GM18526 (cell line): ENCODE results near the gene RPS8.

Experiments
- POLR2A ChIP-seq: IDR thresholded peaks from 3 replicates; pipeline ENCODE4 v1.6.1; 2011; ENCODE audit not compliant: insufficient read length; ENCODE audit errors: extremely low read depth

The RPS8 gene

GRCh38 chr1:44822981-44823451 lies 47.7 kb downstream of the RPS8 start:
- no peak for TF ChIP-seq POLR2A

DNA sequence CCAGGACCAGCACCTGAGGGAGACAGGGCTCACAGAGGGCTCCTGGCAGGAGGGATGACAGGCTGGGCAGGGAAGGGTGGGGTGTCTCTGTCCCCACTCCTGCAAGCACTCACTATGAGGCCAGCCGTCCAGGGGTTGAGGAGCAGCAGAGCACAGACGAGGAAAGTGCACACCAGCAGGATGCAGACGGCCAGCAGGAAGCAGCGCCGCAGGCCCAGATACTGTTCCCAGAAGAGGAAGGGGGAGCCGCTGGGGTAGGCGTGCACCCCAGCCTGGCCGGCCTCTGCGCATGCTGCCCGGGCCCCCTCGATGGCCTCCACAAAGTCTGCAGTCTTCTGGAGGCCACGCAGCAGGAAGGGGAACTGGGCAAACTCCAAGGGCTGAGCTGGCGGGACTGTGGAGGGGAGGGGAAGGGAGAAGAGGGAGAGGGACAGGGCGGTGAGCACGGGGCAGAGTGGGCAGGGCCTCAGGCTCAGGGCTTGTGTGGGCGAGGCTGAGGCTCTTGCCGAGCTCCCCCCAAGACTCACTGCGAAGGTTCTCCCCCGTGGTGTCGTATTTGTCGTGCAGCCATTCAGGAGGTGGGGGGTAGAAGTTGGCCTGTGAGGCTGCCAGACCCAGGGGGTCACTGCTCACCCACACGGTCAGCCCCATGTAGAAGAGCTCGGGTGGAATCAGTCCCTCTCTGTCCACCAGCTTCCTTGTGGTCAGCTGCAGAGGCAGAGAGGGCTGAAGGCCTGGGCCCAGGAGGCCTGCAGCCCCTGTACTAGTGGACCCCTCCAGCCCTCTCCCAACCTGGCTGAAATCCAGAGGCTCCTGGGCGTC lies 51.2 kb downstream of the RPS8 start:
- TF ChIP-seq POLR2A: no peak

DNA sequence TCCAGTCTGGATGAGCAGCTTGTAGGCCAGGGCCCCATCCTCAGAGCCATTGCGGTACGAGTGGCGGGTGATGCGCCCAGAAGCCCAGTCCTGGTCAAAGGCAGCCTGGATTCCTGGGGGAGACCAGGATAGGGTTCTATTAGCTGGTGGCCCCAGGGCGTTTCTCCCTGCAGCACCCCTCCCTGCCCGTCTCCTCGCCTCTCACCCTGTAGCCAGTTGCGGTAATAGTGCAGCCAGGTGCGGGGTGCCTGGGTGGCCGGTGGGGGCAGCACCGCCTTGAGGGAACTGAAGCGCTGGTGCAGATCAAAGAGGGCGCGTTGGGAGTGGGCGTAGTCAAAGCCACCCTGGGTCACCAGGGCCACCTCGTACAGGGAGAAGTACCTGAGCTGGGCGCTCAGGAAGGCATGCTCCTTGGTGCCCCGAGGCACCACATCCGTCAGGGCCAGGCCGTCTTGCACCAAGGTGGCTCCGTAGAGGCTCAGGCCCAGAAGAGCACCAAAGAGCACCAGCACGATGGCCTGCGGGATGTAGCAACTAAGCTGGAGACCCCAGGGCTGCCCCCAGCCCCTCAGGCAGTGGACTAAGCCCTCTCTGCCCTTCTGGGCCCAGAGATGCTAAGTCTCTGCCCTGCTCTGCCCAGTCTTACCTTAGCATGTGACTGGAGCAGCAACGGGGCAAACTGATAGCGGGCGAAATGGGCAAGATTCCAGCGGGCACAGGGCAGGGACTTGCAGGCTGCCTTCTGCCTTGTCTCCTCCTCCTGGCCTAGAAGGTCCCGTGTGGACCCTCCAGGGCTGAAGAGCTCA lies 52.1 kb downstream of the RPS8 start:
- no peak for TF ChIP-seq POLR2A

DNA sequence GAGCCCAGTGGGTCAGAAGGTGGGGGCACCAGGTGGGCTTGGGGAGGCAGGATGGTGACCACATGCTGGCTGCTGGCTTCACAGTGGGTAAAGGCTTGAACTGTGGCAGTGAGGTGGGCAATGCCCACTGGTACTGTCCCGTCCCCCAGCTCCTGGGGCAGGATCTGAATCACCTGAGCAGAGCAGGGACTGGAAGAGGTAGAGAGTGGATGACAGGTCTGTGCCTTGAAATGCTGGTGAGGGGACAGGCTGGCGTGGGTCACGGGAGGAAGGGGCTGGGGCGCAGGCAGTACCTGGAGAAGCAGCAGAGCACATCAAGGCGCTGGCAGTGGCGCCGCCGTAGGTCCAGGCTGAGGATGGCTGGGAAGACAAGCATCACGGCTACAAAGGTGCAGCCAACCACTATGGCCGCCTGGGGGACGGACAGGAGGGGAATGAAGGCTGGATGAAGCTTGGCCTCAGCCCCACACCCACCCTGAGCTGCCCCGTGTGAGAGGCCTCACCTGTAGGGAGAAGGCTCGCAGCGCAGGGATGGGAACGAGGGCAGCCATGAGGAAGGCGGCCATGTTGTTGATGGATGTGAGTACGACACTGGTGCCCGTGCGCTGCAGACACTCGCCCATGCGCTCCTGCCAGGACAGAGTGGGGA lies 52.8 kb downstream of the RPS8 start:
- TF ChIP-seq POLR2A: no peak
